ENCODE results near the gene TIMP4.

The TIMP4 gene

GRCh38 chr3:12155264-12155663, 3.4 kb downstream of the TIMP4 start:
- TF ChIP-seq CTCF (IDR thresholded peaks at IDR 0.05; ENCODE audit: insufficient read depth, low read depth, low read length, missing control alignments) = no peak
- no peak overlapping the region for H3K4me3 ChIP-seq (ENCODE audit: low read depth, low read length)
- DNase-seq (ENCODE audit: low read depth) = no peak

DNA sequence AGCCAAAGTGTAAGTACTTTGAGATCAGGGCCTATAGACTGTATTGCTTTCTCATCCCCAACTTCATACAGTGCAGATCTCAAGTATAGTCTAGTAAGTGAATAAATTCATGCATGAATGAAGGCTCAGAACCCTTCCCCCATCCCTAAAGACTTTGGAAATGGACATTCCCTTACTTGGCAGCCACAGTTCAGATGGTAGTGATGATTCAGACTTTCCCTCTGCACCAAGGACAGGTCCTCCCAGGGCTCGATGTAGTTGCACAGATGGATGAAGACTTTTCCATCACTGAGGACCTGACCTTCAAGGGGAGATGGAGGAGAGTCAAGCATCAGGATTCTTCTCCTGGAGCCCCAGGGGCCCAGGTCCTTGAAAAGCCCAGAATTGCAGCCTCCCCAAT, 4.6 kb downstream of the TIMP4 start:
- H3K4me3 ChIP-seq (ENCODE audit: low read depth, low read length) = no peak overlapping the region
- no peak for TF ChIP-seq CTCF (IDR thresholded peaks at IDR 0.05; ENCODE audit: insufficient read depth, low read depth, low read length, missing control alignments)
- no peak for DNase-seq (ENCODE audit: low read depth)

DNA sequence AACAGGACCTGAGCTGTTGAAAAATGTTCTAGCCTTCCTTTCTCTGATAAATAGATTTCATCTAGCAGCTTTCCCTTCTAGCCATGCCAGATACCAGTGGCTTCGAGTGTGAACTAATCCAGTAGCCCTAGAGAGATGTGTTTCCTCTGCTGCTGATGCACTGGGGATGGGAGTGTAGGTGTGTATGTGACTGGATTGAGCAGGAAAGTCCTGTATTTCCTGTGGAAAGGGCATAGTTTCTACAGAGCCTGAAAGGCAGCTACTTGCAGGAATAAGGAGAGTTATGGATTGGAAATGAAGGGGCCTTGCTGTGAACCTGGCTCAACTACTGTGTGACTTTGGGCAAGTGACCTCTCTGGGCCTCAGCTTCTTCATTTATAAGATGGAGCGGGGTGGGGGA, 8.6 kb downstream of the TIMP4 start:
- no peak for TF ChIP-seq CTCF (IDR thresholded peaks at IDR 0.05; ENCODE audit: insufficient read depth, low read depth, low read length, missing control alignments)
- no peak for DNase-seq (ENCODE audit: low read depth)
- no peak overlapping the region for H3K4me3 ChIP-seq (ENCODE audit: low read depth, low read length)

- TF ChIP-seq CTCF (IDR thresholded peaks at IDR 0.05; ENCODE audit: insufficient read depth, low read depth, low read length, missing control alignments) = no peak
- H3K4me3 ChIP-seq (ENCODE audit: low read depth, low read length) = no peak overlapping the region
- no peak for DNase-seq (ENCODE audit: low read depth)
Observed at GRCh38 chr3:12149029-12149428, 9.7 kb downstream of the TIMP4 start.

- no peak for TF ChIP-seq CTCF (IDR thresholded peaks at IDR 0.05; ENCODE audit: insufficient read depth, low read depth, low read length, missing control alignments)
- no peak overlapping the region for H3K4me3 ChIP-seq (ENCODE audit: low read depth, low read length)
- no peak for DNase-seq (ENCODE audit: low read depth)
Observed at GRCh38 chr3:12148183-12148940, 10.3 kb downstream of the TIMP4 start.

- TF ChIP-seq CTCF (IDR thresholded peaks at IDR 0.05; ENCODE audit: insufficient read depth, low read depth, low read length, missing control alignments) = no peak
- DNase-seq (ENCODE audit: low read depth) = no peak
- H3K4me3 ChIP-seq (ENCODE audit: low read depth, low read length) = no peak overlapping the region
Observed at GRCh38 chr3:12147049-12147780, 11.5 kb downstream of the TIMP4 start.

Measured in GM12865 (cell line).